A673 (cell line): ENCODE measurements around the gene SUSD1. TPM values are rescaled to one million over a fixed set of nuclear protein-coding genes. Genes with fewer than 3 reads are reported as not detected.

Experiments used
- BruUV-seq: library from RNA; stranded (reverse); fragments of 400-500 nt; replicated peaks from 2 replicates; lab custom pipeline; 2021; lab: Mats Ljungman, UMichigan
- CTCF ChIA-PET: fragments of 300-600 bp; sonication (Branson Sonifier 250); formaldehyde crosslinking; loops from one replicate; lab custom pipeline; 2022; ENCODE audit warnings: antibody characterized with exemption; lab: Charles Lee
- POLR2A ChIA-PET: fragments of 300-600 bp; sonication (Branson Sonifier 250); formaldehyde crosslinking; loops from one replicate; lab custom pipeline; 2022; ENCODE audit warnings: antibody characterized with exemption; ENCODE audit not compliant: low non-redundant PET; lab: Charles Lee
- DNase-seq: peaks from one replicate; pipeline ENCODE4 v3.0.0-alpha.2; 2015; ENCODE audit warnings: low spot score
- H3K27ac ChIP-seq: fragments of 200-600 bp; sonication (generic); 2 replicates; pipeline ENCODE4 v1.5.1; 2016; ENCODE audit warnings: mixed run types, low read depth, mild to moderate bottlenecking, mixed read lengths, antibody characterized with exemption, low read length; ENCODE audit not compliant: poor library complexity, severe bottlenecking
- H3K27me3 ChIP-seq: fragments of 200-600 bp; sonication (generic); replicated peaks from 2 replicates; pipeline ENCODE4 v1.6.1; 2017; ENCODE audit warnings: mixed run types, low read depth, mild to moderate bottlenecking, mixed read lengths, antibody characterized with exemption, low read length; ENCODE audit not compliant: insufficient read depth, poor library complexity
- H3K36me3 ChIP-seq: fragments of 200-600 bp; sonication (generic); 2 replicates; pipeline ENCODE4 v1.6.1; 2016; ENCODE audit warnings: mixed run types, mild to moderate bottlenecking, mixed read lengths, antibody characterized with exemption, low read length; ENCODE audit not compliant: insufficient read depth, poor library complexity, severe bottlenecking
- H3K4me1 ChIP-seq: fragments of 200-600 bp; sonication (generic); 2 replicates; pipeline ENCODE4 v1.6.1; 2017; ENCODE audit warnings: mixed run types, mild to moderate bottlenecking, mixed read lengths, antibody characterized with exemption, low read length; ENCODE audit not compliant: insufficient read depth, poor library complexity, severe bottlenecking
- H3K4me3 ChIP-seq: fragments of 200-600 bp; sonication (generic); 2 replicates; pipeline ENCODE4 v1.5.1; 2016; ENCODE audit warnings: low read depth, mixed run types, mild to moderate bottlenecking, mixed read lengths, low read length; ENCODE audit not compliant: poor library complexity, severe bottlenecking
- H3K9me3 ChIP-seq: fragments of 200-600 bp; sonication (generic); 2 replicates; pipeline ENCODE4 v1.6.1; 2016; ENCODE audit warnings: mixed run types, low read depth, mild to moderate bottlenecking, mixed read lengths, antibody characterized with exemption, low read length; ENCODE audit not compliant: poor library complexity, severe bottlenecking
- EZH2 ChIP-seq: fragments of 200-600 bp; sonication (generic); IDR thresholded peaks from 2 replicates; pipeline ENCODE4 v1.6.1; 2017; ENCODE audit warnings: borderline replicate concordance, low read depth, mild to moderate bottlenecking, mixed read lengths, antibody characterized with exemption, low read length; ENCODE audit not compliant: poor library complexity, severe bottlenecking
- intact Hi-C: fragments of 100-400 bp; cut with micrococcal nuclease; formaldehyde crosslinking; loops from one replicate; pipeline ENCODE4 v1.10.0; 2022; ENCODE audit not compliant: unreplicated experiment
- total RNA-seq: library from RNA; stranded (reverse); gene quantifications from 2 replicates; pipeline ENCODE4 v1.2.3, GENCODE V29; 2021
- TF ChIP-seq, protein P1 (sequence below): fragments of 300-800, 200-600 bp; sonication (generic); conservative IDR thresholded peaks from 2 replicates; pipeline ENCODE4 v1.5.1; 2017; ENCODE audit warnings: low read depth, mild to moderate bottlenecking, antibody characterized with exemption, low read length, moderate library complexity, mixed read lengths

SUSD1 gene
- total RNA-seq, 1 experiment from 2014 or later = 14.9 TPM

DNA sequence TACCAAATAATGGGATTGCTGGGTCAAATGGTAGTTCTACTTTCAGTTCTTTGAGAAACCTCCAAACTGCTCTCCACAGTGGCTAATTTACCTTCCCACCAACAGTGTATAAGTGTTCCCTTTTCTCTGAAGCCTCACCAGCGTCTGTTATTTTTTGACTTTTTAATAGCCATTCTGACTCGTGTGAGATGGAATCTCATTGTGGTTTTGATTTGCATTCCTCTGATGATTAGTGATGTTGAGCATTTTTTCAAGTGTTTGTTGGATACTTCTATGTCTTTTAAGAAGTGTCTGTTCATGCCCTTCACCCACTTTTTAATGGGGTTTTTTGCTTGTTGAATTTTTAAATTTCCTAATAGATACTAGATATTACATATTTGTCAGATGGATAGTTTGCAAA lies 28.4 kb upstream of the SUSD1 start:
- no TSS peak for BruUV-seq
- Histone ChIP-seq H3K27ac (no peak overlapping the region), H3K36me3 (no peaks in the 10 kb centered on the region), H3K9me3 (no peaks in the 10 kb centered on the region), H3K4me3 (no peak overlapping the region), H3K27me3 (no peaks in the 10 kb centered on the region), H3K4me1 (no peaks in the 10 kb centered on the region)
- TF ChIP-seq, protein P1, sequence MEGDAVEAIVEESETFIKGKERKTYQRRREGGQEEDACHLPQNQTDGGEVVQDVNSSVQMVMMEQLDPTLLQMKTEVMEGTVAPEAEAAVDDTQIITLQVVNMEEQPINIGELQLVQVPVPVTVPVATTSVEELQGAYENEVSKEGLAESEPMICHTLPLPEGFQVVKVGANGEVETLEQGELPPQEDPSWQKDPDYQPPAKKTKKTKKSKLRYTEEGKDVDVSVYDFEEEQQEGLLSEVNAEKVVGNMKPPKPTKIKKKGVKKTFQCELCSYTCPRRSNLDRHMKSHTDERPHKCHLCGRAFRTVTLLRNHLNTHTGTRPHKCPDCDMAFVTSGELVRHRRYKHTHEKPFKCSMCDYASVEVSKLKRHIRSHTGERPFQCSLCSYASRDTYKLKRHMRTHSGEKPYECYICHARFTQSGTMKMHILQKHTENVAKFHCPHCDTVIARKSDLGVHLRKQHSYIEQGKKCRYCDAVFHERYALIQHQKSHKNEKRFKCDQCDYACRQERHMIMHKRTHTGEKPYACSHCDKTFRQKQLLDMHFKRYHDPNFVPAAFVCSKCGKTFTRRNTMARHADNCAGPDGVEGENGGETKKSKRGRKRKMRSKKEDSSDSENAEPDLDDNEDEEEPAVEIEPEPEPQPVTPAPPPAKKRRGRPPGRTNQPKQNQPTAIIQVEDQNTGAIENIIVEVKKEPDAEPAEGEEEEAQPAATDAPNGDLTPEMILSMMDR = no peak
- no peak for TF ChIP-seq EZH2
- DNase-seq = no peak
- intact Hi-C loops = no loop called here
- ChIA-PET POLR2A (no interaction called here), CTCF (no interaction called here)

DNA sequence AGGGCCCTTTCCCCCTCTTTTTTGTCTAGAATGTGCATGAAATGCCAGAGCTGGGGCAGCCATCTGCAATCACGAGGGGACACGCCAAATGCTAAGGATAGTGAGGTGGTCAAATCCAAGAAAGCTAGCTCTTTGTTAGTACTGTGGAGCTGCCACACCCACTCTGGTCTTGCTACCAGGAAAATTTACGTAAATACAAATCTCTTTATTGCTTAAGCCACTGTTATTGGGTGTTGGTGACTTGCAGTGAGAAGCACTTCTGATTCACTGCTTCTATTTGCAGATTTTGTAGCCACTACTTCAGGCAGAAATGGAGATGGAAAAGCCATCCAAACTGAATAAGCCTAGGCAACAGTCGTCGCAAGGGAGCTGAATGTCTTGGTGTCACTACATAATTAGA lies 25.6 kb upstream of the SUSD1 start:
- TF ChIP-seq, protein P1 = no peak
- no peak for TF ChIP-seq EZH2
- H3K27me3 ChIP-seq = no peaks in the 10 kb centered on the region
- intact Hi-C loops = no loop called here
- POLR2A ChIA-PET = no interaction called here
- CTCF ChIA-PET = no interaction called here
- H3K9me3 ChIP-seq = no peaks in the 10 kb centered on the region
- no peaks in the 10 kb centered on the region for H3K36me3 ChIP-seq
- no peaks in the 10 kb centered on the region for H3K4me1 ChIP-seq
- no peak overlapping the region for H3K27ac ChIP-seq
- no peak overlapping the region for H3K4me3 ChIP-seq
- no peak for DNase-seq
- BruUV-seq = no TSS peak

DNA sequence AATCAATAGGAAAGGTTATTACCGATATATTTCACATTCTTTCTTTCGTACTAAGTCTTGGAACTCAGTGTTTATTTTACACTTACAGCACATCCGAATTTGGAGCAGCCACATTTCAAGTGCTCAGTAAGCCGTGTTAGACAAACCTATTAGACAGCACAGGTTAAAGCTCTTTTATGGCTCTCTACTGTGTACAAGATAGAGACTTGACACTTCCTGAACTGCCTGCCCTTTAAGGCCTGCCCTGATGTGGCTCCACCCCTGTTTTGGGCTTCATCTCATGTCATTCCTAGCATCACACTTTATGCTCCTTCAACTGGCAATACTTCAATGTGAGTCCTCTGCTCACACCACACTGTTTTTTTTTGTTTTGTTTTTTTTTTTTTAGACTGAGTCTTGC lies 23.5 kb upstream of the SUSD1 start:
- TF ChIP-seq, protein P1 = no peak
- no peak for TF ChIP-seq EZH2
- intact Hi-C loops = no loop called here
- ChIA-PET POLR2A (no interaction called here), CTCF (no interaction called here)
- Histone ChIP-seq H3K4me3 (no peak overlapping the region), H3K27me3 (no peaks in the 10 kb centered on the region), H3K4me1 (peaks cover 4% of the 10 kb centered on the region), H3K36me3 (no peaks in the 10 kb centered on the region), H3K9me3 (no peaks in the 10 kb centered on the region), H3K27ac (no peak overlapping the region)
- DNase-seq = no peak
- no TSS peak for BruUV-seq
